Stimulated activated CD4-positive, alpha-beta T cell treated with anti-CD3 and anti-CD28 coated beads, Interleukin-2, amount 100 ng/mL, for 24 hours (primary cell): ENCODE results near the gene SZT2.

Experiments
- DNase-seq, 2 donors: peaks; one replicate each; pipeline ENCODE4 v3.0.0-alpha.2; 2020

Gene SZT2

GRCh38 chr1:43426221-43426620, 36.5 kb downstream of the SZT2 start:
- DNase-seq: no peak

- no peak for DNase-seq
Observed at GRCh38 chr1:43427524-43427923, 37.8 kb downstream of the SZT2 start.

- no peak for DNase-seq
Observed at GRCh38 chr1:43427941-43428340, 38.2 kb downstream of the SZT2 start.

GRCh38 chr1:43430831-43431230, 41.1 kb downstream of the SZT2 start:
- DNase-seq: no peak

GRCh38 chr1:43431676-43432075, 42.0 kb downstream of the SZT2 start:
- no peak for DNase-seq

GRCh38 chr1:43432171-43432860, 42.6 kb downstream of the SZT2 start:
- DNase-seq: no peak

GRCh38 chr1:43432907-43433306, 43.2 kb downstream of the SZT2 start:
- no peak for DNase-seq

- no peak for DNase-seq
Observed at GRCh38 chr1:43434256-43434655, 44.6 kb downstream of the SZT2 start.

- DNase-seq: no peak
Observed at GRCh38 chr1:43435146-43436145, 45.7 kb downstream of the SZT2 start.

GRCh38 chr1:43436371-43436770, 46.7 kb downstream of the SZT2 start:
- DNase-seq: no peak

- no peak for DNase-seq
Observed at GRCh38 chr1:43437031-43437973, 47.6 kb downstream of the SZT2 start.

- no peak for DNase-seq
Observed at GRCh38 chr1:43438006-43438405, 48.3 kb downstream of the SZT2 start.

GRCh38 chr1:43438576-43438952, 48.9 kb downstream of the SZT2 start:
- DNase-seq: no peak

GRCh38 chr1:43438953-43439581, 49.4 kb downstream of the SZT2 start:
- DNase-seq: no peak

GRCh38 chr1:43439781-43440180, 50.1 kb downstream of the SZT2 start:
- no peak for DNase-seq

- no peak for DNase-seq
Observed at GRCh38 chr1:43440358-43440757, 50.7 kb downstream of the SZT2 start.

- no peak for DNase-seq
Observed at GRCh38 chr1:43441166-43441893, 51.6 kb downstream of the SZT2 start.

- no peak for DNase-seq
Observed at GRCh38 chr1:43441894-43442637, 52.4 kb downstream of the SZT2 start.

GRCh38 chr1:43442756-43443155, 53.1 kb downstream of the SZT2 start:
- no peak for DNase-seq

- no peak for DNase-seq
Observed at GRCh38 chr1:43443197-43443946, 53.7 kb downstream of the SZT2 start.
